Posterior cingulate gyrus (tissue), 11 donors: ENCODE results near the gene GSTA3.
"Not testable (repeated sequence)": the region's sequence is repeated elsewhere in the genome, so short reads cannot be mapped to it uniquely, and the experiment has no call there.

Experiments used
- DNase-seq, 10 donors: peaks; one replicate each; pipeline versions ENCODE4 v3.0.0 to v3.0.0-alpha.2; 2020 to 2021; ENCODE audit warnings: mixed read lengths in 3 of 10
- intact Hi-C: fragments of 100-400 bp; cut with DNase I; formaldehyde crosslinking; loops from one replicate; pipeline ENCODE4 v1.15.1; 2023

GSTA3 gene

GRCh38 chr6:52870335-52871091, 39.0 kb downstream of the GSTA3 start:
- not testable (repeated sequence) for DNase-seq

GRCh38 chr6:52868899-52869298, 40.6 kb downstream of the GSTA3 start:
- DNase-seq, intact Hi-C loops: not testable (repeated sequence)

More at GRCh38 chr6:52870335-52871091, 39.0 kb downstream of the GSTA3 start:
- intact Hi-C loops, result not testable (repeated sequence)

GRCh38 chr6:52868240-52868639, 41.3 kb downstream of the GSTA3 start:
- DNase-seq, result no peak
- intact Hi-C loops, result no loop called here

DNA sequence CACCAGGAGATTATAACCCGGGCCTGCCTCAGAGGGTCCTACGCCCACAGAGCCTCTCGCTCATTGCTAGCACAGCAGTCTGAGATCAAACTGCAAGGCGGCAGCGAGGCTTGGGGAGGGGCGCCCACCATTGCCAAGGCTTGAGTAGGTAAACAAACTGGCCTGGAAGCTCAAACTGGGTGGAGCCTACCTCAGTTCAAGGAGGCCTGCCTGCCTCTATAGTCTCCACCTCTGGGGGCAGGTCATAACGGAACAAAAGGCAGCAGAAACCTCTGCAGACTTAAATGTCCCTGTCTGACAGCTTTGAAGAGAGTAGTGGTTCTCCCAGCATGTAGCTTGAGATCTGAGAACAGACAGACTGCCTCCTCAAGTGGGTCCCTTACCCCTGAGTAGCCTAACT, 48.3 kb downstream of the GSTA3 start:
- DNase-seq, intact Hi-C loops: not testable (repeated sequence)

GRCh38 chr6:52858416-52858815, 51.1 kb downstream of the GSTA3 start:
- DNase-seq, result no peak
- intact Hi-C loops, result no loop called here

DNA sequence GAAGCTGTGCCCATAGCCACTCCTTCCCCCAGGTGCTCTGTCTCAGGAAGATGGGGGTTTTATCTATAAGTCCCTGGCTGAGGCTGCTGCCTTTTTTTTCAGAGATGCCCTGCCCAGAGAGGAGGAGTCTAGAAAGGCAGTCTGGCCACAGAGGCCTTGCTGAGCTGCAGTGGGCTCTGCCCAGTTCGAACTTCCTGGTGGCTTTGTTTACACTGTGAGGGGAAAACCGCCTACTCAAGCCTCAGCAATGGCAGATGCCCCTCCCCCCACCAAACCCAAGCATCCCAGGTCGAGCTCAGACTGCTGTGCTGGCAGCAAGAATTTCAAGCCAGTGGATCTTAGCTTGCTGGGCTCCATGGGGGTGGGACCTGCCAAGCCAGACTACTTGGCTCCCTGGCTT, 53.4 kb downstream of the GSTA3 start:
- DNase-seq, intact Hi-C loops: not testable (repeated sequence)

DNA sequence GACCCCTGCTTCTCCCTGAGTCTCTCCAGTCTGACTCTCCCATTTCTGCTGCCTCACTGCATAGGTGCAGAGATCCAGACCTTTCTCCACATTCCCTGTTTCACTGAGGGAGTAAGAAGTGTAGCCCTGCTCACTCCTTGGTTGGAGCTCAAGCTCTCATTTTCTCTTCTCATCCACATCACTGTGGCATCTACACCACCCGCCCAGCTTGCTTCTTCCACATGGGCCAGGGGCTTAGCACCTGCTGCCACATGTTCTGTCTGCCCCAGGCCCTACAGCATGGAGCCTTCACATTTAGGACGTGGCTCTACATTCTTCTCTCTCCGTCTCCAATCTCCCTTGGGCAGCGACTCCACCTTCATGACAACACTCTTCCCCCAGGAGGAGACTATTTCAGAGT, 60.4 kb downstream of the GSTA3 start:
- intact Hi-C loops, result no loop called here
- DNase-seq, result no peak
